OCI-LY7 (cell line): Measurements from ENCODE around the gene CEP131. TPM values are rescaled to one million over a fixed set of nuclear protein-coding genes. Genes with fewer than 3 reads are reported as not detected.

Experiments used
- BruUV-seq: library from RNA; stranded (reverse); fragments of 400-500 nt; replicated peaks from 2 replicates; lab custom pipeline; 2021; lab: Mats Ljungman, UMichigan
- CTCF ChIA-PET: fragments of 300-600 bp; sonication (Branson Sonifier 250); formaldehyde crosslinking; loops from one replicate; lab custom pipeline; 2022; ENCODE audit warnings: antibody characterized with exemption; ENCODE audit not compliant: unreplicated experiment; lab: Charles Lee
- POLR2A ChIA-PET: fragments of 300-600 bp; sonication (Branson Sonifier 250); formaldehyde crosslinking; loops from one replicate; lab custom pipeline; 2022; ENCODE audit warnings: antibody characterized with exemption; lab: Charles Lee
- DNase-seq: peaks from one replicate; pipeline ENCODE4 v3.0.0-alpha.2; 2015; ENCODE audit warnings: low spot score
- H2AFZ ChIP-seq: fragments of 200-600 bp; sonication (generic), shearing (Covaris generic); 2 replicates; pipeline ENCODE4 v1.6.1; 2014; ENCODE audit warnings: mild to moderate bottlenecking, antibody characterized with exemption, low read length, moderate library complexity
- H3K27ac ChIP-seq: fragments of 200-600 bp; sonication (generic); 2 replicates; pipeline ENCODE4 v1.5.1; 2014; ENCODE audit warnings: mixed run types, low read depth, mild to moderate bottlenecking, moderate library complexity, low read length, inconsistent platforms; ENCODE audit not compliant: poor library complexity, severe bottlenecking
- H3K36me3 ChIP-seq: fragments of 200-600 bp; sonication (generic); 2 replicates; pipeline ENCODE4 v1.6.1; 2014; ENCODE audit warnings: mild to moderate bottlenecking, antibody characterized with exemption, low read length, moderate library complexity, mixed read lengths; ENCODE audit not compliant: insufficient read depth
- H3K4me1 ChIP-seq: fragments of 200-600 bp; sonication (generic); 2 replicates; pipeline ENCODE4 v1.5.1; 2014; ENCODE audit warnings: mild to moderate bottlenecking, low read length; ENCODE audit not compliant: insufficient read depth, poor library complexity, severe bottlenecking
- H3K4me2 ChIP-seq: fragments of 200-600 bp; sonication (generic); 2 replicates; pipeline ENCODE4 v1.6.1; 2014; ENCODE audit warnings: mild to moderate bottlenecking, low read length
- H3K4me3 ChIP-seq: fragments of 200-600 bp; sonication (generic); 2 replicates; pipeline ENCODE4 v1.5.1; 2014; ENCODE audit warnings: mild to moderate bottlenecking, low read depth, low read length; ENCODE audit not compliant: poor library complexity, severe bottlenecking
- H3K79me2 ChIP-seq: fragments of 200-600 bp; sonication (generic); 2 replicates; pipeline ENCODE4 v1.6.1; 2016; ENCODE audit warnings: low read depth, mild to moderate bottlenecking, low read length, moderate library complexity, mixed read lengths; ENCODE audit not compliant: insufficient read depth
- H3K9me2 ChIP-seq: fragments of 200-600 bp; sonication (generic); 2 replicates; pipeline ENCODE4 v1.6.1; 2016; ENCODE audit warnings: mild to moderate bottlenecking, low read length, mixed read lengths; ENCODE audit not compliant: insufficient read depth
- H3K9me3 ChIP-seq: fragments of 200-600 bp; sonication (generic); 2 replicates; pipeline ENCODE4 v1.6.1; 2014; ENCODE audit warnings: mild to moderate bottlenecking, mixed run types, low read length, mixed read lengths
- H4K20me1 ChIP-seq: fragments of 200-600 bp; sonication (generic); 2 replicates; pipeline ENCODE4 v1.6.1; 2014; ENCODE audit warnings: mild to moderate bottlenecking, antibody characterized with exemption, low read length, moderate library complexity, mixed read lengths; ENCODE audit not compliant: insufficient read depth
- CTCF ChIP-seq: fragments of 200-600 bp; sonication (generic); conservative IDR thresholded peaks from 2 replicates; pipeline ENCODE4 v1.5.1; 2014; ENCODE audit warnings: mild to moderate bottlenecking, antibody characterized with exemption, low read length, moderate library complexity, mixed read lengths
- EZH2phosphoT487 ChIP-seq: fragments of 200-600 bp; sonication (generic); IDR thresholded peaks from 2 replicates; pipeline ENCODE4 v1.6.1; 2018; ENCODE audit warnings: low read depth, borderline replicate concordance, mild to moderate bottlenecking, mixed run types, antibody characterized with exemption, low read length, moderate library complexity, mixed read lengths
- intact Hi-C: fragments of 100-400 bp; cut with micrococcal nuclease; formaldehyde crosslinking; loops from one replicate; pipeline ENCODE4 v1.10.0; 2022; ENCODE audit not compliant: unreplicated experiment
- total RNA-seq, 2 experiments: library from RNA; depleted of rRNA in 1 of 2; stranded (reverse); fragments of >200 nt in 1 of 2; shearing (Covaris generic) in 1 of 2; gene quantifications; 2 replicates each; pipeline ENCODE4 v1.2.3, GENCODE V29; 2014 to 2022

Gene CEP131
- total RNA-seq, 2 experiments from 2014 or later = 32.9 to 38.6 TPM

- intact Hi-C loops = no loop called here
- H3K27ac ChIP-seq = no peak overlapping the region
- H4K20me1 ChIP-seq = no peaks in the 10 kb centered on the region
- CTCF ChIA-PET = no interaction called here
- no peak overlapping the region for H2AFZ ChIP-seq
- no peak overlapping the region for H3K4me3 ChIP-seq
- no peaks in the 10 kb centered on the region for H3K4me1 ChIP-seq
- no peak overlapping the region for H3K4me2 ChIP-seq
- no peaks in the 10 kb centered on the region for H3K36me3 ChIP-seq
- no TSS peak for BruUV-seq
- no peaks in the 10 kb centered on the region for H3K9me3 ChIP-seq
- DNase-seq = no peak
- POLR2A ChIA-PET = no interaction called here
- TF ChIP-seq CTCF = no peak
- TF ChIP-seq EZH2phosphoT487 = no peak
- H3K79me2 ChIP-seq = no peaks in the 10 kb centered on the region
- H3K9me2 ChIP-seq = no peaks in the 10 kb centered on the region
Observed at GRCh38 chr17:81160306-81160705, 62.5 kb downstream of the CEP131 start.

GRCh38 chr17:81159611-81160265, 63.0 kb downstream of the CEP131 start:
- H3K4me1 ChIP-seq = no peaks in the 10 kb centered on the region
- TF ChIP-seq EZH2phosphoT487 = no peak
- no peak for TF ChIP-seq CTCF
- ChIA-PET CTCF (no interaction called here), POLR2A (no interaction called here)
- no peak overlapping the region for H3K27ac ChIP-seq
- no peak overlapping the region for H3K4me2 ChIP-seq
- intact Hi-C loops = no loop called here
- no peak overlapping the region for H3K4me3 ChIP-seq
- no peaks in the 10 kb centered on the region for H3K9me2 ChIP-seq
- H3K79me2 ChIP-seq = no peaks in the 10 kb centered on the region
- H3K36me3 ChIP-seq = no peaks in the 10 kb centered on the region
- H2AFZ ChIP-seq = no peak overlapping the region
- BruUV-seq = no TSS peak
- no peak for DNase-seq
- no peaks in the 10 kb centered on the region for H3K9me3 ChIP-seq
- H4K20me1 ChIP-seq = no peaks in the 10 kb centered on the region
